GM18873 (cell line): ENCODE results near the gene STK10.

Experiments
- ATAC-seq: cut with Tn5 transposase; IDR thresholded peaks from one replicate; pipeline ENCODE4 v1.9.1; 2021; ENCODE audit warnings: mild to moderate bottlenecking, moderate library complexity, moderate number of reproducible peaks; ENCODE audit not compliant: unreplicated experiment, low FRiP score

Gene STK10

GRCh38 chr5:172189693-172190296 is 1.8 kb upstream of the STK10 start:
- no peak for ATAC-seq

GRCh38 chr5:172188893-172189692 is 1.1 kb upstream of the STK10 start:
- no peak for ATAC-seq

GRCh38 chr5:172187118-172188032 is 649 bp downstream of the STK10 start:
- peak; percentile 24 for ATAC-seq

GRCh38 chr5:172186114-172186695 is 1.8 kb downstream of the STK10 start:
- no peak for ATAC-seq

GRCh38 chr5:172185096-172185461 is 2.9 kb downstream of the STK10 start:
- ATAC-seq: no peak

- no peak for ATAC-seq
Observed at GRCh38 chr5:172183881-172184280, 4.1 kb downstream of the STK10 start.

- ATAC-seq: no peak
Observed at GRCh38 chr5:172182291-172182690, 5.7 kb downstream of the STK10 start.

- ATAC-seq: no peak
Observed at GRCh38 chr5:172180936-172181335, 7.1 kb downstream of the STK10 start.

GRCh38 chr5:172178991-172179989 is 8.7 kb downstream of the STK10 start:
- ATAC-seq: no peak

GRCh38 chr5:172178301-172178987 is 9.6 kb downstream of the STK10 start:
- no peak for ATAC-seq

GRCh38 chr5:172177176-172177575 is 10.8 kb downstream of the STK10 start:
- no peak for ATAC-seq

- peak; percentile 57 for ATAC-seq
Observed at GRCh38 chr5:172175263-172175719, 12.7 kb downstream of the STK10 start.

- ATAC-seq: no peak
Observed at GRCh38 chr5:172173564-172174153, 14.4 kb downstream of the STK10 start.

GRCh38 chr5:172172912-172173563 is 15.0 kb downstream of the STK10 start:
- ATAC-seq: no peak

GRCh38 chr5:172171118-172171517 is 16.9 kb downstream of the STK10 start:
- no peak for ATAC-seq

- ATAC-seq: no peak
Observed at GRCh38 chr5:172170251-172170701, 17.7 kb downstream of the STK10 start.

- ATAC-seq: no peak
Observed at GRCh38 chr5:172169216-172169615, 18.8 kb downstream of the STK10 start.

- no peak for ATAC-seq
Observed at GRCh38 chr5:172168311-172168710, 19.7 kb downstream of the STK10 start.
